ENCODE data around the gene PRM3. TPM values are rescaled to one million over a fixed set of nuclear protein-coding genes. Genes with fewer than 3 reads are reported as not detected.
"Not testable (repeated sequence)": the region's sequence is repeated elsewhere in the genome, so short reads cannot be mapped to it uniquely, and the experiment has no call there.

Gene PRM3
- total RNA-seq, 4 donors from 2014 or later = not detected

DNA sequence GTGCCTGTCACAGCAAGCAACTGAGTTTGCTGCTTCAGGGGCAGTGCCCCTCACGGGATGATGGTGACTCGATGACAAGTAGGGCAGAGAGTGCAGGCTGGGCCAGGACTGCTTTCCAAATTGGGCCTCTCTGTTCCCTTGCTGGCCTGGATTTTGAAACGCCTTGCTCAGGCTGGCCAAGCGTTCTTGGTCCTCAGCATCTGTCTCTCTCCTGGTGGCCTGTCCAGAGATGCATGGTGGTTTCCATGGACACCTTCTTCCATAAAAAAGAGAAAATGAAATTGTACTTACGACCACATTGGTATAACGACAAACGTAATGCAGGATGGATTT, 27.1 kb upstream of the PRM3 start:
- no peaks in the 10 kb centered on the region for H3K36me3 ChIP-seq
- TF ChIP-seq POLR2AphosphoS5 (IDR thresholded peaks at IDR 0.05) (no peak), POLR2A (IDR thresholded peaks at IDR 0.05) (no peak), EP300 (IDR thresholded peaks at IDR 0.05) (no peak), CTCF (IDR thresholded peaks at IDR 0.05) (no peak)
- ATAC-seq = no peak
- no peaks in the 10 kb centered on the region for H3K27me3 ChIP-seq
- WGBS, 2 donors (ENCODE audit: low coverage in 1 of 2) = 95% methylated on average over 7 of the region's 7 CpGs; no CpG with 5 or more reads in 1 of the 2 donors
- H3K9me3 ChIP-seq = no peaks in the 10 kb centered on the region
- H3K4me1 ChIP-seq = peaks cover 0 to 18% (median 10%) of the 10 kb centered on the region in 3 donors
- no peak overlapping the region for H3K4me3 ChIP-seq
- no peak overlapping the region for H3K27ac ChIP-seq

GRCh38 chr16:11299865-11300559, 26.6 kb upstream of the PRM3 start:
- Histone ChIP-seq H3K9me3 (no peaks in the 10 kb centered on the region), H3K36me3 (no peaks in the 10 kb centered on the region), H3K4me1 (peaks cover 0 to 18% (median 10%) of the 10 kb centered on the region in 3 donors), H3K4me3 (no peak overlapping the region), H3K27ac (no peak overlapping the region), H3K27me3 (no peaks in the 10 kb centered on the region)
- no peak for TF ChIP-seq POLR2A (IDR thresholded peaks at IDR 0.05)
- TF ChIP-seq POLR2AphosphoS5 (IDR thresholded peaks at IDR 0.05) = no peak
- no peak for ATAC-seq
- WGBS, 2 donors (ENCODE audit: low coverage in 1 of 2) = 69 to 100% methylated on average over 1 to 2 of the region's 6 CpGs

DNA sequence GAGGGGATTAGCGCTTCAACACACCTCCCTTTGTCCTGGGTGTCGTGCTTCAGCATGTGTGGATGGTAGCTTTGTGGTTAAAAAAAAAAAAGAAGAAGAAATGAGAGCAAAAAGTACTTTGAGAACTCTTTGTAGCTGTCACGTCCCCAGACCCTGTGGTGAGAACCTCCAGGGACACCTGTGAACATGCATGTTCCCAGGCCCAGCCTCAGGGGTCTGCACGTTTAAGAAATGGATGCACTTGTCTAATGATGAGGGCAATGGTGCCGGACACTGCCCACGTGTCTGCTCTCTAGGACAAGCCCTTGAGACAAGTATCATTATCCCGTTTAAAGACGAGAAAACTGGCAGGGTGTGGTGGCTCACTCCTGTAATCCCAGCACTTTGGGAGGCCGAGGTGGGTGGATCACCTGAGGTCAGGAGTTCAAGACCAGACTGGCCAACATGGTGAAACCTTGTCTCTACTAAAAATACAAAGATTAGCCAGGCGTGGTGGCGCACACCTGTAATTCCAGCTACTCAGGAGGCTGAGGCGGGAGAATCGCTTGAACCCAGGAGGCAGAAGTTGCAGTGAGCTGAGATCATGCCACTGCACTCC, 25.6 kb upstream of the PRM3 start:
- ATAC-seq, H3K27me3 ChIP-seq, H3K9me3 ChIP-seq, H3K36me3 ChIP-seq, H3K27ac ChIP-seq, H3K4me3 ChIP-seq: not testable (repeated sequence)
- WGBS, 2 donors (ENCODE audit: low coverage in 1 of 2) = 77 to 100% methylated on average over 1 to 8 of the region's 13 CpGs
- peaks cover 0 to 18% (median 10%) of the 10 kb centered on the region in 3 donors for H3K4me1 ChIP-seq

GRCh38 chr16:11298143-11298900, 24.9 kb upstream of the PRM3 start:
- H3K4me1 ChIP-seq = peaks cover 0 to 18% (median 10%) of the 10 kb centered on the region in 3 donors
- ATAC-seq = no peak
- 75 to 85% methylated on average over 5 of the region's 5 CpGs for WGBS, 2 donors (ENCODE audit: low coverage in 1 of 2)
- H3K36me3 ChIP-seq = no peaks in the 10 kb centered on the region
- no peaks in the 10 kb centered on the region for H3K27me3 ChIP-seq
- H3K4me3 ChIP-seq = no peak overlapping the region
- H3K27ac ChIP-seq = peak overlapping the region in 1 of 4 donors; percentile 19
- H3K9me3 ChIP-seq = no peaks in the 10 kb centered on the region
- no peak for TF ChIP-seq POLR2A (IDR thresholded peaks at IDR 0.05)
- no peak for TF ChIP-seq CTCF (IDR thresholded peaks at IDR 0.05)
- TF ChIP-seq EP300 (IDR thresholded peaks at IDR 0.05) = no peak
- TF ChIP-seq POLR2AphosphoS5 (IDR thresholded peaks at IDR 0.05) = no peak

- Histone ChIP-seq H3K36me3 (no peaks in the 10 kb centered on the region), H3K27ac (peak overlapping the region in 1 of 4 donors; percentile 19), H3K27me3 (no peaks in the 10 kb centered on the region), H3K9me3 (no peaks in the 10 kb centered on the region), H3K4me1 (peaks cover 0 to 18% (median 10%) of the 10 kb centered on the region in 3 donors), H3K4me3 (peak overlapping the region in 1 of 2 donors; percentile 30)
- peak in 1 of 4 experiments; percentile 23 for TF ChIP-seq CTCF (IDR thresholded peaks at IDR 0.05)
- TF ChIP-seq POLR2A (IDR thresholded peaks at IDR 0.05) = no peak
- WGBS, 2 donors (ENCODE audit: low coverage in 1 of 2) = 0 to 4% methylated on average over 3 to 6 of the region's 19 CpGs
- peak; percentile 84 for ATAC-seq
Measured at GRCh38 chr16:11297492-11298142, 24.2 kb upstream of the PRM3 start.

All from gastroesophageal sphincter (tissue), 4 donors.